Measurements from ENCODE around the gene LMX1B.

LMX1B gene

DNA sequence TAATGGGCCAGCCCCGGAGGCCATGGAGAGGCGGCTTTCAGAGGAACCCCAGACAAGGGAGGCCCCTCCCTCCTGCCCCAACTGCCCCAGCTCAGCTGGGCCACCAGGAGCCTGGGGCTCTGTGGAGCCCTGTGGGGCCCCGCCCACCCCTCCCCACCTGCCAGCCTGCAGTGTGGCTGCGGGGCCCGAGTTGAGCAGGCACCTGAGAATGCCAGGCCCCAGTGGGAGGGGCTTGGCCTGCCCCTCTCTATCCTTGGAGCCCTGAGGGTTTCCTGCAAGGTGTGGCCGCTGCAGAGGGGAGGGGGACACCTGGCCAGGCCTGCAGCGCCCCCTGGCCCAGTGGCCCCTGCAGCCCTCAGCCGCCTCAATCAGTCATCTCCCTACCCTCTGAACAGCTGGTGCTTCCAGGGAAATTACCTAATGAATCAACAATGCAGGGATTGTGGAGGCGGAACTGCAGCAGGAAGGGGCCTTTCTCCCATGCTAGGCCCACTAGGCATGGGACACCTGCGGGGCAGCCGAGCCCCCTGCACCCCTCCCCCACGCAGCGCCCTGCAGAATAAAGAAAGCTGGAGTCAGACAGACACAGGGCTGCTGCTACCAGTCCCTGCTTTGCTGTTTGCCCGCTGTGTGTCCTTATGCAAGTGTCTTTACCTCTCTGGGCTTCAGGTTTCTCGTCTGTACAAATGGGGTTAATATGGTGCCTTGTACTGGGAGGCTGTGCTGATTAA lies 48.0 kb downstream of the LMX1B start:
- H3K4me1 Mint-ChIP-seq: peaks cover 18 to 29% of the 10 kb centered on the region in 2 donors
- no peaks in the 10 kb centered on the region for H3K36me3 Mint-ChIP-seq
- H3K4me3 Mint-ChIP-seq: no peak overlapping the region
- no peaks in the 10 kb centered on the region for H3K9me3 Mint-ChIP-seq
- ATAC-seq (replicated peaks): no peak
- H3K27ac Mint-ChIP-seq: no peak overlapping the region
- H3K27me3 Mint-ChIP-seq: peaks cover 34 to 56% of the 10 kb centered on the region in 2 donors
- no peak for DNase-seq

DNA sequence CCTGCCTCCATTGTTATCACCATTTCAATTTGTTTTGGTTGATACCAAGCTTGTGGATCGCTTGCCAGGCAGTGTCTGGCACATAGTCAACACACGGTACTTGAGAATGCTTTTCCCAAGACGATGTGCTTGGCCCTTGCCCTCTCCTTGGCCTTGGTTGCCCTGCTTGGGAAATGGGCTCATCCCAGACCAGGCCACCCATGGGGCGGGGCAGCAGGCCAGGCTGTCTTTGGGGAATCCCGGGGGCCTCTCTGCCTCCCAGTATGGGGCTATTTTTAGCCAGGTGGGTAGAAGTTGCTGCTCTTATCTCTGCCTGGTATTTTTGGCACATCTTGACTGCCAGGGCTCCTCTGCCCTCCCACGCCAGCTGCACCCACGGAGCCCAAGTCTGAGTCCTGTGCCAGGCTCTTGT lies 49.9 kb downstream of the LMX1B start:
- DNase-seq (no peak), ATAC-seq (replicated peaks) (no peak)
- peaks cover 18 to 30% of the 10 kb centered on the region in 2 donors for H3K4me1 Mint-ChIP-seq
- no peak overlapping the region for H3K4me3 Mint-ChIP-seq
- no peak overlapping the region for H3K27ac Mint-ChIP-seq
- no peaks in the 10 kb centered on the region for H3K9me3 Mint-ChIP-seq
- H3K27me3 Mint-ChIP-seq: peaks cover 27 to 45% of the 10 kb centered on the region in 2 donors
- H3K36me3 Mint-ChIP-seq: no peaks in the 10 kb centered on the region

DNA sequence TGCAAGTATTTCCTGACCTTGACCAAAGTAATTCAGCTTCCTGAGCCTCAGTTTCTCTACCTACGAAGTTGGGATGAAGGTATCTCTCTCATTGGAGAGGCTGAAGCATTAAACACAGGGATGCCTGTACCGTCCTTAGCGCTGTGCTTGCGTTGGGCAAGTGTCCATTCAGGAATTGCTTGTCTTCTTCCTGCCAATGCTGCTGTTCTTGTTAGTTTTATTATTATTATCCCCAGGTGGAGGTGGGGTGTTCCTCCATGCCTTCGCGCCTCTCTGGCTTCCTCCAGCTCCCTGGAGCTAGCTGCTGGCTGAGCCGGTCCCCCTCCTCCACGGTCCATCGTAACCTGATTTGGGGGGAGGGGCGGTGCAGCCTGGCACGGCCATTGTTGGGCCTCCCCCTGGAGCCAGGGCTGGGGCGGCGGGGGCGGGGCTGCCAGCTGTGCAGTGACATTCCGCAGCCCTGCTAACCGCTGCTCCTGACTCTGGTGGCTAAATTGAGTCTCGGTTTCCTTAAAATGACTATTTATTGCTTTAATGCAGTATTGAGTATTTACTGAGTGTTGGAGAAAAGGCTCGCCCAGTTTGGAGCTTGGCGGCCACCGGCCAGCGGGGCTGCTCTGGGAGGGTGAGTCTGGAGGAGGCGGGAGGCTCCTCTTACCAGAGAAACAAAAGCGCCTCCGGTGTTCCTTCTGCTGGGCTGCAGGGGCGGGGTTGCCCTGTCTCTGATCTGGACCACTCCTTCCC lies 51.3 kb downstream of the LMX1B start:
- DNase-seq (no peak), ATAC-seq (replicated peaks) (no peak)
- Mint-ChIP-seq H3K27ac (no peak overlapping the region), H3K4me1 (peaks cover 18 to 30% of the 10 kb centered on the region in 2 donors), H3K9me3 (no peaks in the 10 kb centered on the region), H3K4me3 (peak overlapping the region in 1 of 2 donors; percentile 17), H3K27me3 (peaks cover 27 to 45% of the 10 kb centered on the region in 2 donors), H3K36me3 (no peaks in the 10 kb centered on the region)

DNA sequence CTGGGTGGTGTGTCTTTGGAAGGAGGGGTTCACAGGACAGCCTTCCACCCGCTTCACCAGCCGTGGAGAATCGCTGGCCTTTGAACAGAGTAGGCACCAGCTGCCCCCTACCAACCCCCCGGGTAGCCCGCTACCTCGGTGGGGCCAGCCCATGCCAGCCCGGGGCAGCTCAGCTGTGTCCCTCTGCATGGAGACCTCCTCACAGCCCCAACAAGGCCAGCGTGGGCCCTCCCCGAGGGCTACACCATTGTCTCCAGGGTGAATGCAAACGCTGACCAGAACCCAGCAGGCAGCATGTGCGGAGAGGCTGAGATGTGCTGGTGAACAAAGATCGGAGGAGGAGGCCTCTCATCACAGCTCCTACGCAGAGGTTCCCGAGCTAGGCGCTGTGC lies 51.9 kb downstream of the LMX1B start:
- H3K27me3 Mint-ChIP-seq: peaks cover 24 to 44% of the 10 kb centered on the region in 2 donors
- H3K27ac Mint-ChIP-seq: no peak overlapping the region
- no peak for ATAC-seq (replicated peaks)
- no peak for DNase-seq
- no peaks in the 10 kb centered on the region for H3K9me3 Mint-ChIP-seq
- no peaks in the 10 kb centered on the region for H3K36me3 Mint-ChIP-seq
- peak overlapping the region in 1 of 2 donors; percentile 46 for H3K4me3 Mint-ChIP-seq
- peaks cover 18 to 30% of the 10 kb centered on the region in 2 donors for H3K4me1 Mint-ChIP-seq

DNA sequence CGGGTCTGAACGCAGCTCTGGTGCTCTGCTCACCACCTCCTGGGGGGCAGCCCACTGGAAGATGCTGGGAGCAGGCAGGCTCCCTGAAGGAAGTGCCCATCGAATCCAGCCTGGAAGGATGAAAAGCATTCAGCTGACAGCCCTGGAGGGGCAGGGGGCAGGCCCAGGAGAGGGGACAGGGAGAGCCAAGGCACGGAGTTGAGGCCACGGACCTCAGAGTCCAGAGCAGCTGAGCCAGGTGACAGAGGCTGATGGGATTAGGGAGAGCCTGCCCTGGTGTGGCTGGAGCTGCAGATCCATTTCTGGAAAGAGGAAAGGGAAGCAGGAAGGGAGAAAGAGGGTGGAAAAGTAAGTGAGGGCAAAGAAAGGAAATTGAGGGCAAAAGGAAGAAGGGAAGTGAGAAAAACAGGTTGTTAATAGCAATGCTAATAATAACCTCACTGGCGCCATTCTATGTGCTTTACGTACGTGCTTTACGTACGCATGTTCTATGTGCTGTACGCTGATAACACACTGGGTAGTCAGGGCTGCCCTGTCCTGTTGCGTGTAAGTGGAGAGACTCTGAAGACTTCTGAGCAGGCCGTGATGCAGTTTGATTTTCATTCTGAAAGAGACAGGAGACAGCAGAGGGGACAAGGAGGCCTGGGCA lies 52.6 kb downstream of the LMX1B start:
- H3K9me3 Mint-ChIP-seq: no peaks in the 10 kb centered on the region
- H3K27me3 Mint-ChIP-seq: peaks cover 22 to 37% of the 10 kb centered on the region in 2 donors
- peaks cover 18 to 30% of the 10 kb centered on the region in 2 donors for H3K4me1 Mint-ChIP-seq
- H3K27ac Mint-ChIP-seq: no peak overlapping the region
- H3K4me3 Mint-ChIP-seq: peak overlapping the region; percentile 2 to 46
- H3K36me3 Mint-ChIP-seq: no peaks in the 10 kb centered on the region
- DNase-seq (peak; percentile 15), ATAC-seq (replicated peaks) (peak; percentile 55 to 69)

DNA sequence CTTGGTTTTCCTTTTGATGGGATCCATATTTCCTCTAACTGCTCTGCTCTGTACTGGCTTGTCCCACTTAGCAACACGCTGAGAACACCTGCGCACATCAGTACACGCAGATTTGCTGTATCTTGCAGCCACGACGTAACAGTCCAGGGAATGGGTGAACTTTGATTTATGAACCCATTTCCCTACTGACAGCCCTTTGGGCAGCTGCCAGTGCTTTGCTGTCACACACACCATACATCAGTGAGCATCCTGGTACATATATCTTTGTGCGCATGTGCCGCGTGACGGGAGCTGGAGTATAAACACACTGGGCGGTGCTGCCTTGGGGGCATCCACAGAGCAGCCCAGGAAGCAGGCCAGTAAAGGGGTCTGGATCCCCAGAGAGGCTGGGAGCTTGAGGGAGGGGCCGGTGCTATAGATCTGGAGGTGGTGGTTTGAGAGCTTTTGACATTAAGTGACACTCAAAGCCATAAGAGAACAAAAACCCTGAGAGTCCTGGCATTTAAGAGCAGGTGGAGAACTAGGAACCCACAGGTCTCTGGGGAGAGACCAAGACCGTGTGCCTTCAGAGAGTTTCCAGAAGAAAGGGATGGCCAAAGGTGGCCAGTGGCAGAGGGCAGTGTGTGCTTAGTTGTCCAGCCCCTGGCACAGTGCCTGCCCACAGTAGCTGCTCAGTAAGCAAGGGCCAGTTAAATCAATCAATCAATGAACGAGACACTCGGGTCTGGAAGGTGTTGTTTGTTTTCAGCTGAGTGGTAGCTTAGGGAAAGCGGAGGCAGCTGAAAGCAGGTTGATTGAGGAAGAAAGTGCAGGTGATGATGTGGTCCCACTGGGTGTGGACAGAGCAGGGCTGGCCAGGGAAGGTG lies 53.7 kb downstream of the LMX1B start:
- Mint-ChIP-seq H3K27me3 (peaks cover 30 to 45% of the 10 kb centered on the region in 2 donors), H3K27ac (no peak overlapping the region), H3K9me3 (no peaks in the 10 kb centered on the region), H3K36me3 (no peaks in the 10 kb centered on the region), H3K4me1 (peaks cover 18 to 30% of the 10 kb centered on the region in 2 donors), H3K4me3 (peak overlapping the region in 1 of 2 donors; percentile 30)
- ATAC-seq (replicated peaks): peak; percentile 69 to 73
- peak; percentile 18 for DNase-seq

DNA sequence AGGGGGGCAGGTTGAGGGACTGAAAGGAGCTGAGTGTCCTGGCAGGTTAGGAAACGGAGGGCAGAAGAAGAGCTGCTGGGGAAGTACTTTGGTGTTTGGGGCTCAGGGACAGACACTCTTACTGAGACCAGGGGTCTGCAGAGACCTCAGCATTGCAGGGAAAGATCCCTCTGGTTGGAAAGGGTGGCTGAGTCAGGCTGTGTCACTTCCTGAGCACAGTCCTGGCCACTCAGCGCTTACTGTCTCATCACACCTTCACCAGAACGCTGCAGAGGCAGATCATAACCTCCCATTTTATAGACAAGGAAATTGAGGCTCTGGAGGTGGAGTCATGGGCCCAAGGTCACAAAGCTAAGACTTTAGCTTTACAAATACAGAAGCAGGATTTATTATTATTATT lies 54.3 kb downstream of the LMX1B start:
- Mint-ChIP-seq H3K9me3 (no peaks in the 10 kb centered on the region), H3K4me1 (peaks cover 18 to 30% of the 10 kb centered on the region in 2 donors), H3K27me3 (peaks cover 33 to 42% of the 10 kb centered on the region in 2 donors), H3K36me3 (no peaks in the 10 kb centered on the region), H3K27ac (no peak overlapping the region), H3K4me3 (no peak overlapping the region)
- DNase-seq (no peak), ATAC-seq (replicated peaks) (no peak)

DNA sequence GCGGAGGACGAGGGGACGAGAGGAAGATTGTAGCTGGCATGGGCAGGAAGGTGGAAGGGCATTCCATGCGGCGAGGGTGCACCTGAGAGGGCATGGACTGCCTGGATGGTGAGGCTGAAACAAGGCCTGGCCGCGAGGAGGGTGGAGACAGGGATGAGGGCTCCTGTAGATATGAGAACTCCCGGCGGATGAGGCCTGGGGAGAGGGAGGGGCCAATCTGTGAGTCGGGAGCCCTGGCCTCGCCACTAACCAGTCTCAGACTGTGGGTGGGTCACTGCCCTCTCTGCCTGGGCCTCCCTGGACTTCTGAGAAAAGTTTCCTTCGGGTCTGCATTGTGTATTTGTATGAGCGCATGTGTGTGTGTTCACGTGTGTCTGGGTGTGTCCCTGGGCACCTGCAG lies 55.4 kb downstream of the LMX1B start:
- ATAC-seq (replicated peaks): no peak
- no peaks in the 10 kb centered on the region for H3K9me3 Mint-ChIP-seq
- H3K36me3 Mint-ChIP-seq: no peaks in the 10 kb centered on the region
- H3K4me3 Mint-ChIP-seq: no peak overlapping the region
- no peak for DNase-seq
- H3K27ac Mint-ChIP-seq: no peak overlapping the region
- peaks cover 37 to 49% of the 10 kb centered on the region in 2 donors for H3K27me3 Mint-ChIP-seq
- peaks cover 15 to 24% of the 10 kb centered on the region in 2 donors for H3K4me1 Mint-ChIP-seq

DNA sequence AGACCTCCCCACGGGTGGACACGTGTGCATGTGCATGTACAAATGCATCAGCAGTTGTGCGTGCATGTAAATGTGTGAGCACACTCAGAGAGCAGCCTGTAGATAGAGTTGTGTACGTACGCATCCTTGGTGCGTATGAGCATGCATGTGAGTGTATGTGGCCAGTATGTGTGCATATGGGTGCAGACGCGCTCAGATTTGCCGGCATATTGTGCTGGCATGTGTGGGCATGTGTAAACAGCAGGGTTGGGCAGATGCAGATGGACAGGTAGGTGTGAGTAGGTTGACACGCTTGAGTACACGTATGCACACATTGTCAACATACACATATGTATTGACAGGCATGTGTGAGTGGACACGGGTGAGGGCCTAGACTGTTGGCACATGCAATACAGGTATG lies 56.5 kb downstream of the LMX1B start:
- DNase-seq: no peak
- peaks cover 42 to 48% of the 10 kb centered on the region in 2 donors for H3K27me3 Mint-ChIP-seq
- H3K4me3 Mint-ChIP-seq: no peak overlapping the region
- H3K27ac Mint-ChIP-seq: no peak overlapping the region
- peaks cover 13 to 16% of the 10 kb centered on the region in 2 donors for H3K4me1 Mint-ChIP-seq
- H3K36me3 Mint-ChIP-seq: no peaks in the 10 kb centered on the region
- no peak for ATAC-seq (replicated peaks)
- H3K9me3 Mint-ChIP-seq: no peaks in the 10 kb centered on the region

DNA sequence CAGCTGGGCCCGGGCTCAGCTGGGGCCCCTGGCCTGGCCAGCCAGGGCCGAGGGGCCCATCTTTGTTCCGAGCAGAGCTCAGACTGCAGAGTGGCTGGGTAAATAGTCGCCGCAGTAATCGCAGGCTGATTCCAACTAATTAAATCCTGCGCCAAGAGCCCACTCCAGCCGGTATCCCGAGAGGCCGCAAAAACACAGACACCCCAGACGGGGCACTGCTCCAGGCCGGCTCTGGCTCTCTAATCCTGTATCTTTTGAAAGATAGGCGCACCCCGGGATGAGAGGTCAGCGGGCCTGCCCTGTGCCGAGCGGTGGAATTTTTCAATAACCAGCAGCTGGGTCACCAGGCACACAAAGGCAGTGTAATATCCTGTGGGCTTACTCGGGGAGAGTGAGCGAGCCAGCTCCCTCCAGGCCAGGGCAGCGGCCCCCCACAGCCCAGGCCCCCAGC lies 57.7 kb downstream of the LMX1B start:
- Mint-ChIP-seq H3K27ac (no peak overlapping the region), H3K27me3 (peaks cover 39 to 44% of the 10 kb centered on the region in 2 donors), H3K4me3 (no peak overlapping the region), H3K4me1 (peaks cover 9 to 10% of the 10 kb centered on the region in 2 donors), H3K36me3 (peaks cover 0 to 3% of the 10 kb centered on the region in 2 donors), H3K9me3 (no peaks in the 10 kb centered on the region)
- DNase-seq (no peak), ATAC-seq (replicated peaks) (no peak)

DNA sequence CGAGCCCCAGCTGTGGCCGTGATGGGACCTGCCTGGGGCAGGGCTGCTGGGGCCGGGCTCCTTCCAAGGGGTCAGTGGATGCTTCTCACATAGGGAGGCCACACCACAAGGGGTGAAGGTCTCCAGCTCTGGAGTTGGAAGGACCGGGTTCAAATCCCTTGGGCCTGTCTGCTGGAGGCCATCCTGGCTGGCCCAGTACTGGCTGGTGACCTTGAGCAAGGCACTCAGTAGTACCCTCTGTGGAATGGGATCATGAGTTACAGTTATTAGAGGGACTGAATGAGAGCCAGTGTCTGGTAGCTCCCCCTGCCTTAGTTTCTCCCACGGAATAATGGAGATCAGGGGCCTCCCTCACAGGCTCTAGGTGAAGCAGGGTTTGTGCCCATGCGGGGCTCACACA lies 58.3 kb downstream of the LMX1B start:
- peaks cover 0 to 3% of the 10 kb centered on the region in 2 donors for H3K36me3 Mint-ChIP-seq
- peaks cover 6 to 7% of the 10 kb centered on the region in 2 donors for H3K4me1 Mint-ChIP-seq
- H3K27me3 Mint-ChIP-seq: peaks cover 37 to 46% of the 10 kb centered on the region in 2 donors
- no peak for DNase-seq
- no peak for ATAC-seq (replicated peaks)
- H3K9me3 Mint-ChIP-seq: no peaks in the 10 kb centered on the region
- H3K27ac Mint-ChIP-seq: no peak overlapping the region
- H3K4me3 Mint-ChIP-seq: no peak overlapping the region

DNA sequence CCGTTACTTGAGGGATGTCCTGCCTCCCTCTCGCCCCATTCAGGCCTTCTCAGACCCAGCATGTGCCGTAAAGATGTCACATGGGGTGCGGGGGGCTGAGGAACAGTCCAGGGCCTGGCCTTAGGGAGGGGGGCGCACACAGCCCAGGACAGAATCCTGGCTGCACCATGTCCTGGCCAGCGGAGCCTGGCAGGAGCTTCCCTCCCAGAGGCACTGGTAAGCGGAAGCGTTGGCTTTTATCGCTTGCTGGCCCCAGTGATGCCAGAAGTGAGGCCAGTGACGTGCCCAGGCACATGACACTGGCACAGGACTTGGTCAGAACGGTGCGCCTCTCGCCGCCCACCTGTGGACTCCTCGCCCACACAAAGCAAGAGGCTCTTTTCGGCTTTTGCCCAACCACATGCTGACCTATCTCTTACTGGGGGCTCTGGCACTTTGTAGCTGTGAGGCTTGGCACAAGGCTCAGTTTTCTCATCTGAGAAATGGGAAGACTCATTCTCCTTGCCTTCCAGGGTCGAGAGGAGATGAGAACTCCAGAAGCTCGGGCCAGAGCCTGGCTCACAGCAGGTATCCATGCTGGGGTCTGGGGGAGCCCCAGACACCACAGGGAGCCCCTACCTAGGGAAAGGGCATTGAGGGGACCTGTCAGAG lies 59.0 kb downstream of the LMX1B start:
- peaks cover 8 to 14% of the 10 kb centered on the region in 2 donors for H3K4me1 Mint-ChIP-seq
- no peak for ATAC-seq (replicated peaks)
- peaks cover 44 to 54% of the 10 kb centered on the region in 2 donors for H3K27me3 Mint-ChIP-seq

DNA sequence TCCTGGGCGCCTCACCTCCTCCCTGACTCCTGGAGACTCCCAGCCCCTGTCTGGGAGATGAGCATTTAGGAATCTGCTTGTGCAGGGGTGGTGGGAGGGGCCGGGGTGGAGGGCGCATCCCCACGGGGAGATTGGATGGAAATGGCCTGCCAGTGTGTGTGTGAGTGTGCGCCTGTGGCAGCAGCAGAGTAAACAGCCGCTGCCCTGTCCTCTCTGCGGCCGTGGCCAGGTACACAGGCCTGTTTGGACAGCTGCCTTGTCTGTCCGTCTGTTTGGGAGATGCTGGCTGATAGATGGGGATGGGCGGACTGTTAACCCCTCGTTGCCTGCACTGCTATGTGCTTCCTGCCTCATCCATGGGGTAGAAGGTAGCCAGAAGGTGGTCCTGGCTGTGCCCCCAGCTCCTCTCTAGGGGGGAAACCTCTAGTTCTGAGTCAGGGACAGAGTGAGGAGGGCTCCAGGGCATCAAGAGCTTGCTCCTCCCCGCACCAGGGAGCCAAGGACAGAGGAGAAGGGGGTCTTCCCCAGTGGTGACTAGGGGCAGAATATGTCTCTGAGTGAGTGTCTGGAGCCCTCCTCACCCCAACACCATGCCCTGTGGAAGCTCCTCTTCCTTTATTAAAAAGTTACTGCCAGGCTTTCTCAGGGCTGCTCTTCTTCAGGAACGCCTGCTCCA lies 60.1 kb downstream of the LMX1B start:
- ATAC-seq (replicated peaks): no peak
- Mint-ChIP-seq H3K27ac (no peak overlapping the region), H3K36me3 (peaks cover 0 to 3% of the 10 kb centered on the region in 2 donors), H3K4me3 (no peak overlapping the region), H3K27me3 (peaks cover 46 to 57% of the 10 kb centered on the region in 2 donors), H3K9me3 (no peaks in the 10 kb centered on the region), H3K4me1 (peaks cover 8 to 14% of the 10 kb centered on the region in 2 donors)
- no peak for DNase-seq

More for the DNA sequence above, 59.0 kb downstream of the LMX1B start:
- Mint-ChIP-seq H3K9me3 (no peaks in the 10 kb centered on the region), H3K4me3 (no peak overlapping the region), H3K36me3 (peaks cover 0 to 3% of the 10 kb centered on the region in 2 donors), H3K27ac (no peak overlapping the region)
- DNase-seq: no peak

Measured in stimulated activated naive B cell treated with anti-CD40 and anti-IgM and Interleukin-4, amounts not matched to agents 10 μg/mL and 1 μg/mL and 100 μg/mL, for 72 hours (primary cell).